HepG2 (cell line): ENCODE results near the gene GUSB. TPM values are rescaled to one million over a fixed set of nuclear protein-coding genes. Genes with fewer than 3 reads are reported as not detected.
"Not testable (repeated sequence)": the region's sequence is repeated elsewhere in the genome, so short reads cannot be mapped to it uniquely, and the experiment has no call there.

ENCODE experiments used
- ATAC-seq: fragments of 200-7000 bp; cut with Tn5 transposase; 3 replicates; pipeline ENCODE4 v1.9.1; 2020; ENCODE audit warnings: mild to moderate bottlenecking, moderate library complexity
- BruUV-seq: library from RNA; stranded (reverse); fragments of 400-500 nt; replicated peaks from 2 replicates; lab custom pipeline; 2021; lab: Mats Ljungman, UMichigan
- CTCF ChIA-PET: fragments of 300-600 bp; formaldehyde crosslinking; extraction: SDS; loops from one replicate; lab custom pipeline; 2021; ENCODE audit warnings: low total read pairs, inconsistent platforms, low intra/inter-chr PET ratio; lab: Yijun Ruan, JAX
- POLR2A ChIA-PET: fragments of 350-600 bp; sonication (Branson Sonifier 250); formaldehyde crosslinking; loops from one replicate; lab custom pipeline; 2020; ENCODE audit warnings: antibody characterized with exemption, inconsistent platforms; lab: Yijun Ruan, JAX
- DNase-seq: peaks from one replicate; pipeline ENCODE4 v3.0.0-alpha.2; 2015; ENCODE audit warnings: low spot score
- FAIRE-seq: peaks from 3 replicates; lab custom pipeline; 2011; peaks lifted over from hg19 to GRCh38; lab: Jason Lieb, UNC
- H2AFZ ChIP-seq: one replicate; pipeline ENCODE4 v1.6.1; 2011; ENCODE audit warnings: low read length, inconsistent platforms
- H3K27ac ChIP-seq: fragments of 300-600 bp; 3 replicates; pipeline ENCODE4 v1.8.0; 2011; ENCODE audit warnings: mixed run types, mild to moderate bottlenecking, mixed read lengths, low read length, inconsistent platforms; ENCODE audit not compliant: insufficient read depth; ENCODE audit errors: extremely low read length
- H3K27me3 ChIP-seq, 2 experiments: fragments of 200-600 bp in 1 of 2; 2 replicates in 1 of 2; 3 replicates in 1 of 2; pipeline versions ENCODE4 v1.6.0 to v1.8.0; 2011; ENCODE audit warnings: low read length in 2 of 2, mild to moderate bottlenecking in 2 of 2, moderate library complexity in 2 of 2, inconsistent platforms in 1 of 2; ENCODE audit not compliant: insufficient read depth in 2 of 2, control insufficient read depth in 1 of 2
- H3K36me3 ChIP-seq, 2 experiments: fragments of 200-600 bp in 1 of 2; replicated peaks in 1 of 2; 2 replicates in 1 of 2; 3 replicates in 1 of 2; pipeline versions ENCODE4 v1.5.1 to v1.8.0; 2011; ENCODE audit warnings: low read length in 2 of 2, inconsistent platforms in 1 of 2; ENCODE audit not compliant: insufficient read depth in 2 of 2, control insufficient read depth in 1 of 2
- H3K4me1 ChIP-seq: 2 replicates; pipeline ENCODE4 v1.5.1; 2012; ENCODE audit warnings: low read length, inconsistent platforms; ENCODE audit not compliant: insufficient read depth
- H3K4me2 ChIP-seq: 2 replicates; pipeline ENCODE4 v1.6.0; 2011; ENCODE audit warnings: low read depth, low read length, inconsistent platforms
- H3K4me3 ChIP-seq, 3 experiments: fragments of 200-600 bp in 1 of 3; sonication (generic), shearing (Covaris generic) in 1 of 3; replicated peaks in 1 of 3; 2 replicates each; pipeline ENCODE4 v1.5.1; 2011 to 2016; ENCODE audit warnings: low read length in 3 of 3, inconsistent platforms in 2 of 3, low read depth in 2 of 3, mild to moderate bottlenecking in 2 of 3, control low read depth in 1 of 3, mixed read lengths in 1 of 3; ENCODE audit not compliant: insufficient read depth in 1 of 3
- H3K79me2 ChIP-seq: one replicate; pipeline ENCODE4 v1.6.1; 2011; ENCODE audit warnings: low read length, inconsistent platforms; ENCODE audit not compliant: insufficient read depth
- H3K9ac ChIP-seq: 2 replicates; pipeline ENCODE4 v1.6.0; 2011; ENCODE audit warnings: mild to moderate bottlenecking, low read depth, low read length, inconsistent platforms; ENCODE audit not compliant: insufficient read depth
- H3K9me3 ChIP-seq: 2 replicates; pipeline ENCODE4 v1.5.1; 2012; ENCODE audit warnings: mild to moderate bottlenecking, low read length
- H4K20me1 ChIP-seq: 2 replicates; pipeline ENCODE4 v1.6.0; 2011; ENCODE audit warnings: inconsistent platforms, mild to moderate bottlenecking, low read length, moderate library complexity; ENCODE audit not compliant: insufficient read depth
- FOXP1 ChIP-seq, 2 experiments: fragments of 450-650 bp in 1 of 2; IDR thresholded peaks; 2 replicates each; pipeline ENCODE4 v1.6.1; 2017 to 2018; ENCODE audit warnings: antibody characterized with exemption in 1 of 2
- MLX ChIP-seq: IDR thresholded peaks from 2 replicates; pipeline ENCODE4 v1.6.1; 2016
- ZFX ChIP-seq: sonication (generic); formaldehyde crosslinking; IDR thresholded peaks from 2 replicates; pipeline ENCODE4 v1.4.0; 2020; ENCODE audit warnings: mild to moderate bottlenecking, low read depth, missing genetic modification reagents, moderate library complexity
- WGBS: methylation state at CpG from one replicate; pipeline ENCODE4 v1.1.6; 2017; ENCODE audit warnings: low lambda C conversion rate; 5-methylcytosine and 5-hydroxymethylcytosine counted together
- in situ Hi-C: cut with HindIII; loops from 2 replicates; pipeline ENCODE4 v1.10.0; 2017; ENCODE audit warnings: low pct_unique_long_range_greater_than_20kb; ENCODE audit not compliant: extremely low pct_ligation_motif_present
- intact Hi-C: fragments of 100-400 bp; cut with micrococcal nuclease; formaldehyde crosslinking; loops from one replicate; pipeline ENCODE4 v1.10.0; 2022; ENCODE audit not compliant: unreplicated experiment
- polyA plus RNA-seq, 8 experiments: library from polyadenylated mRNA; depleted of rRNA in 3 of 8; stranded (reverse) in 7 of 8; unstranded in 1 of 8; fragments of >200 nt; fragmentation: Illumina TruSeq in 4 of 8; extraction: Trizol in 4 of 8; gene quantifications; 2 replicates each; pipeline versions ENCODE4 v1.2.1 to v1.2.3, GENCODE V29; 2011 to 2016; ENCODE audit warnings: low read depth in 4 of 8, missing spikeins in 1 of 8, mixed read lengths in 1 of 8; ENCODE audit not compliant: insufficient read depth in 1 of 8
- total RNA-seq, 5 experiments: library from RNA; depleted of rRNA; stranded (reverse); fragments of >200 nt; fragmentation: Illumina TruSeq; extraction: Trizol; gene quantifications; 2 replicates each; pipeline ENCODE4 v1.2.3, GENCODE V29; 2016; ENCODE audit warnings: low read depth in 1 of 5
- TF ChIP-seq, protein P1 (sequence below): sonication (generic); formaldehyde crosslinking; IDR thresholded peaks from 2 replicates; pipeline ENCODE4 v1.4.0; 2020; ENCODE audit warnings: missing genetic modification reagents, borderline replicate concordance

GUSB gene
- total and polyA plus RNA-seq, 2 of the 13 experiments (the other 11 are each of a cell fraction or from before 2014, with no cell fraction given), result 18.8 to 60.0 TPM

DNA sequence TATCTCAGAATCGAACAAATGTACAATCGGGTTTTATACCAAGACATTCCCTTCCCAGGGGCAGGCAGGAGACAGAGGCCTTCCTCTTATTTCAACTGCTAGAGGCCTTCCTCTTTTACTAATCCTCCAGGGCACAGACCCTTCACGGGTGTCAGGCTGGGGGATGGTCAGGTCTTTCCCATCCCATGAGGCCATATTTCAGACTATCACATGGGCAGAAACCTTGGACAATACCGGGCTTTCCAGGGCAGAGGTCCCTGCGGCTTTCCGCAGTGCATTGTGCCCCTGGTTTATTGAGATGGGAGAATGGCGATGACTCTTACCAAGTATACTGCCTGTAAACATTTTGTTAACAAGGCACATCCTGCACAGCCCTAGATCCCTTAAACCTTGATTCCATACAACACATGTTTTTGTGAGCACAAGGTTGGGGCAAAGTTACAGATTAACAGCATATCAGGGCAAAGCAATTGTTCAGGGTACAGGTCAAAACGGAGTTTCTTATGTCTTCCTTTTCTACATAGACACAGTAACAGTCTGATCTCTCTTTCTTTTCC, 23.2 kb upstream of the GUSB start (continued):
- TF ChIP-seq, protein P1, sequence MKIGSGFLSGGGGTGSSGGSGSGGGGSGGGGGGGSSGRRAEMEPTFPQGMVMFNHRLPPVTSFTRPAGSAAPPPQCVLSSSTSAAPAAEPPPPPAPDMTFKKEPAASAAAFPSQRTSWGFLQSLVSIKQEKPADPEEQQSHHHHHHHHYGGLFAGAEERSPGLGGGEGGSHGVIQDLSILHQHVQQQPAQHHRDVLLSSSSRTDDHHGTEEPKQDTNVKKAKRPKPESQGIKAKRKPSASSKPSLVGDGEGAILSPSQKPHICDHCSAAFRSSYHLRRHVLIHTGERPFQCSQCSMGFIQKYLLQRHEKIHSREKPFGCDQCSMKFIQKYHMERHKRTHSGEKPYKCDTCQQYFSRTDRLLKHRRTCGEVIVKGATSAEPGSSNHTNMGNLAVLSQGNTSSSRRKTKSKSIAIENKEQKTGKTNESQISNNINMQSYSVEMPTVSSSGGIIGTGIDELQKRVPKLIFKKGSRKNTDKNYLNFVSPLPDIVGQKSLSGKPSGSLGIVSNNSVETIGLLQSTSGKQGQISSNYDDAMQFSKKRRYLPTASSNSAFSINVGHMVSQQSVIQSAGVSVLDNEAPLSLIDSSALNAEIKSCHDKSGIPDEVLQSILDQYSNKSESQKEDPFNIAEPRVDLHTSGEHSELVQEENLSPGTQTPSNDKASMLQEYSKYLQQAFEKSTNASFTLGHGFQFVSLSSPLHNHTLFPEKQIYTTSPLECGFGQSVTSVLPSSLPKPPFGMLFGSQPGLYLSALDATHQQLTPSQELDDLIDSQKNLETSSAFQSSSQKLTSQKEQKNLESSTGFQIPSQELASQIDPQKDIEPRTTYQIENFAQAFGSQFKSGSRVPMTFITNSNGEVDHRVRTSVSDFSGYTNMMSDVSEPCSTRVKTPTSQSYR (CRISPR knock-in tag), result peak; percentile 70; the same call in 1 of the 2 replicates
- TF ChIP-seq FOXP1 (IDR thresholded peaks at IDR 0.05) (0 out of 2 replicates have a peak, but pooled peaks have one; percentile 31), FOXP1 (CRISPR knock-in tag; IDR thresholded peaks at IDR 0.05) (peak; percentile 75), ZFX (peak; percentile 69; the same call in 1 of the 2 replicates), MLX (peak; percentile 33; the same call in 1 of the 2 replicates)

- H3K27ac ChIP-seq, H3K4me2 ChIP-seq, intact Hi-C loops, H2AFZ ChIP-seq, H3K27me3 ChIP-seq, H4K20me1 ChIP-seq, CTCF ChIA-PET, FAIRE-seq, H3K36me3 ChIP-seq, H3K9me3 ChIP-seq, H3K9ac ChIP-seq, H3K79me2 ChIP-seq, H3K4me3 ChIP-seq, DNase-seq, POLR2A ChIA-PET, BruUV-seq: not testable (repeated sequence)
- peak; percentile 78 for ATAC-seq
- WGBS, result 3% methylated on average over 1 of the region's 5 CpGs
- peaks cover 24% of the 10 kb centered on the region for H3K4me1 ChIP-seq
- in situ Hi-C loops, result loop anchor here (25.0 kb wide), 1 partner anchor 264 kb away; no protein-coding TSS in a partner anchor
Observed at GRCh38 chr7:66000823-66001417, 18.9 kb upstream of the GUSB start.

DNA sequence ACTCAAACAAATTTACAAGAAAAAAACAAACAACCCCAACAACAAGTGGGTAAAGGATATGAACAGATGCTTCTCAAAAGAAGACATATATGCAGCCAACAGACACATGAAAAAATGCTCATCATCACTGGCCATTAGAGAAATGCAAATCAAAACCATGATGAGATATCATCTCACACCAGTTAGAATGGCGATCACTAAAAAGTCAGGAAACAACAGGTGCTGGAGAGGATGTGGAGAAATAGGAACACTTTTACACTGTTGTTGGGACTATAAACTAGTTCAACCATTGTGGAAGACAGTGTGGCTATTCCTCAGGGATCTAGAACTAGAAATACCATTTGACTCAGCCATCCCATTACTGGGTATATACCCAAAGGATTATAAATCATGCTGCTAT, 13.0 kb upstream of the GUSB start:
- H2AFZ ChIP-seq, H3K9me3 ChIP-seq, intact Hi-C loops, BruUV-seq, H4K20me1 ChIP-seq, CTCF ChIA-PET, POLR2A ChIA-PET, H3K9ac ChIP-seq, ATAC-seq, in situ Hi-C loops, H3K79me2 ChIP-seq, H3K4me1 ChIP-seq, FAIRE-seq, H3K27ac ChIP-seq, H3K4me2 ChIP-seq, H3K4me3 ChIP-seq, H3K27me3 ChIP-seq, DNase-seq, H3K36me3 ChIP-seq: not testable (repeated sequence)
- 38% methylated on average over 1 of the region's 1 CpG for WGBS
